ENCODE results near the gene PRPF8. TPM values are rescaled to one million over a fixed set of nuclear protein-coding genes. Genes with fewer than 3 reads are reported as not detected.
"Not testable (repeated sequence)": the region's sequence is repeated elsewhere in the genome, so short reads cannot be mapped to it uniquely, and the experiment has no call there.

PRPF8 gene
- total RNA-seq, 1 experiment from 2014 or later = 398 TPM

DNA sequence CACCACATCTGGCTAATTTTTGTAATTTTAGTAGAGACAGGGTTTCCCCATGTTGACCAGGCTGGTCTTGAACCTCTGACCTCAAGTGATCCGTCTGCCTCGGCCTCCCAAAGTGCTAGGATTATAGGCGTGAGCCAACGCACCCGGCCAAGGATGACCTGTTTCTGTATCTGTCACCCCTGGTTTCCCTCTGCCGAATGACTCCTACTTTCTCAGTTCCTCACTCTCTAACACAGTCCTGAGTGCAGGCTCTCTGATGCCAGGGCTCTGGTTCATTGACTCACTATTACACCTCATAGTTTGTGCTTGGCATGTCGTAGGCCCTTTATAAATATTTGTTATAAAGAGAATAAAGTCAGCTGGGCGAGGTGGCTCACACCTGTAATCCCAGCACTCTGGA, 10.7 kb upstream of the PRPF8 start:
- no peaks in the 10 kb centered on the region for H3K4me1 Mint-ChIP-seq (ENCODE audit: low read depth, unreplicated experiment)
- intact Hi-C loops (cut with micrococcal nuclease; ENCODE audit: unreplicated experiment) = no loop called here
- H3K9me3 ChIP-seq = no peaks in the 10 kb centered on the region
- no peak overlapping the region for H3K27ac Mint-ChIP-seq (ENCODE audit: unreplicated experiment)
- DNase-seq = no peak
- no TSS peak for BruUV-seq (replicated peaks)
- no peaks in the 10 kb centered on the region for H3K27me3 Mint-ChIP-seq (ENCODE audit: insufficient read depth, unreplicated experiment)
- no peak for TF ChIP-seq CTCF (IDR thresholded peaks at IDR 0.05; ENCODE audit: insufficient read depth in 1 of 2, low read depth in 1 of 2, low read length in 1 of 2, severe bottlenecking in 1 of 2, unreplicated experiment in 1 of 2)
- ChIA-PET CTCF (no interaction called here), POLR2A (no interaction called here)
- no peaks in the 10 kb centered on the region for H3K27me3 ChIP-seq (replicated peaks; ENCODE audit: control insufficient read depth, insufficient read depth, low read length)
- no peaks in the 10 kb centered on the region for H3K36me3 Mint-ChIP-seq (ENCODE audit: insufficient read depth, unreplicated experiment)
- no peaks in the 10 kb centered on the region for H3K36me3 ChIP-seq (ENCODE audit: control insufficient read depth, insufficient read depth, low read length)
- peaks cover 5% of the 10 kb centered on the region; the same call in 1 of the 2 replicates for H3K4me1 ChIP-seq
- no peak overlapping the region for H3K4me3 Mint-ChIP-seq (ENCODE audit: unreplicated experiment)
- peaks cover 7% of the 10 kb centered on the region for H3K9me3 Mint-ChIP-seq (ENCODE audit: unreplicated experiment)
- H3K4me3 ChIP-seq (ENCODE audit: low read depth, low read length) = no peak overlapping the region

DNA sequence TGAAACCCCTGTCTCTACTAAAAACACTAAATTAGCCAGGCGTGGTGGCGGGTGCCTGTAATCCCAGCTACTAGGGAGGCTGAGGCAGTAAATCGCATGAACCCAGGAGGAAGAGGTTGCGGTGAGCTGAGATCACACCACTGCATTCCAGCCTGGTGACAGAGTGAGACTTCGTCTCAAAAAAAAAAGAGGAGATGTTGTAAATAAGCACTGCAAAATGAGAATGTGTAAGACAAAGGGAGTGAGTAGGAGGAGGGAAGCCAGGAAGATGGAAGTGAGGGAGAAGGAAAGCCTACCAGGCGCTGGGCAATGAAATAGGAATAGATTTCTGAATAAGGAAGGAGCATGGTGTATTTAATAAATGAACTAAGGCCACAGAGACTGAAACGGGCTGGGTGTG, 8.7 kb upstream of the PRPF8 start:
- Mint-ChIP-seq H3K4me1 (ENCODE audit: low read depth, unreplicated experiment) (no peaks in the 10 kb centered on the region), H3K4me3 (ENCODE audit: unreplicated experiment) (no peak overlapping the region), H3K27ac (ENCODE audit: unreplicated experiment) (no peak overlapping the region), H3K27me3 (ENCODE audit: insufficient read depth, unreplicated experiment) (no peaks in the 10 kb centered on the region), H3K36me3 (ENCODE audit: insufficient read depth, unreplicated experiment) (no peaks in the 10 kb centered on the region), H3K9me3 (ENCODE audit: unreplicated experiment) (peaks cover 8% of the 10 kb centered on the region)
- ChIA-PET POLR2A (no interaction called here), CTCF (no interaction called here)
- intact Hi-C loops (cut with micrococcal nuclease; ENCODE audit: unreplicated experiment) = no loop called here
- DNase-seq = no peak
- TF ChIP-seq CTCF (IDR thresholded peaks at IDR 0.05; ENCODE audit: insufficient read depth in 1 of 2, low read depth in 1 of 2, low read length in 1 of 2, severe bottlenecking in 1 of 2, unreplicated experiment in 1 of 2) = no peak
- H3K27me3 ChIP-seq (replicated peaks; ENCODE audit: control insufficient read depth, insufficient read depth, low read length) = no peaks in the 10 kb centered on the region
- no TSS peak for BruUV-seq (replicated peaks)
- H3K9me3 ChIP-seq = no peaks in the 10 kb centered on the region
- H3K4me1 ChIP-seq = peaks cover 5% of the 10 kb centered on the region; the same call in 1 of the 2 replicates
- no peak overlapping the region for H3K4me3 ChIP-seq (ENCODE audit: low read depth, low read length)
- H3K36me3 ChIP-seq (ENCODE audit: control insufficient read depth, insufficient read depth, low read length) = no peaks in the 10 kb centered on the region

DNA sequence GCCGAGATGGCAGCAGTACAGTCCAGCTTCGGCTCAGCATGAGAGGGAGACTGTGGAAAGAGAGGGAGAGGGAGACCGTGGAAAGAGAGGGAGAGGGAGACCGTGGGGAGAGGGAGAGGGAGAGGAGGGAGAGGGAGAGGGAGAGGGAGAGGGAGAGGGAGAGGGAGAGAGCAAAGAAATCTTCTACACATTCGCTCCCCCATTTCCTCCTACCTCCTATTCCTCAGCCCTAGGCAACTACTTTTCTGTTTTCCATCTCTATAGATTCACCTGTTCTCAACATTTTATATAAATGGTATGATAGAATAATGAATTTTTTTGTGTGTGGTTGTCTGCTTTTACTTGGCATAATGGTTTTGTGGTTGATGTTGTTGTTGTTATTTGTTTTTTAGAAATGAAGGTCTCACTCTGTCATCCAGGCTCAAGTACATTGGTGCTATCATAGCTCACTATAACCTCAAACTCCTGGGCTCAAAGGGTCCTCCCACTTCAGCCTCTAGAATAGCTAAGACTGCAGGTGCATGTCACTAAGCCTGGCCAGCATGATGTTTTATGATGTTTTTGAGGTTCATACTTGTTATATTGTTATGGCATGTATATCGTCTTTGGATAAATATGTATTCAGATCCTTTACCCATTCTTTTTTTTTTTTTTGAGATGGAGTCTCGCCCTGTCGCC, 6.0 kb upstream of the PRPF8 start:
- Mint-ChIP-seq H3K9me3 (ENCODE audit: unreplicated experiment) (peaks cover 8% of the 10 kb centered on the region), H3K27me3 (ENCODE audit: insufficient read depth, unreplicated experiment) (no peaks in the 10 kb centered on the region), H3K27ac (ENCODE audit: unreplicated experiment) (no peak overlapping the region), H3K4me1 (ENCODE audit: low read depth, unreplicated experiment) (no peaks in the 10 kb centered on the region), H3K36me3 (ENCODE audit: insufficient read depth, unreplicated experiment) (no peaks in the 10 kb centered on the region), H3K4me3 (ENCODE audit: unreplicated experiment) (no peak overlapping the region)
- H3K4me1 ChIP-seq = no peaks in the 10 kb centered on the region
- H3K4me3 ChIP-seq (ENCODE audit: low read depth, low read length) = no peak overlapping the region
- no TSS peak for BruUV-seq (replicated peaks)
- ChIA-PET POLR2A (interaction anchor here (0.7 kb wide), 1 partner anchor 26 kb away, joined by 7 read pairs; no protein-coding TSS in a partner anchor), CTCF (no interaction called here)
- no peaks in the 10 kb centered on the region for H3K36me3 ChIP-seq (ENCODE audit: control insufficient read depth, insufficient read depth, low read length)
- H3K9me3 ChIP-seq = no peaks in the 10 kb centered on the region
- H3K27me3 ChIP-seq (replicated peaks; ENCODE audit: control insufficient read depth, insufficient read depth, low read length) = no peaks in the 10 kb centered on the region
- DNase-seq = no peak
- TF ChIP-seq CTCF (IDR thresholded peaks at IDR 0.05; ENCODE audit: insufficient read depth in 1 of 2, low read depth in 1 of 2, low read length in 1 of 2, severe bottlenecking in 1 of 2, unreplicated experiment in 1 of 2) = no peak
- intact Hi-C loops (cut with micrococcal nuclease; ENCODE audit: unreplicated experiment) = no loop called here

DNA sequence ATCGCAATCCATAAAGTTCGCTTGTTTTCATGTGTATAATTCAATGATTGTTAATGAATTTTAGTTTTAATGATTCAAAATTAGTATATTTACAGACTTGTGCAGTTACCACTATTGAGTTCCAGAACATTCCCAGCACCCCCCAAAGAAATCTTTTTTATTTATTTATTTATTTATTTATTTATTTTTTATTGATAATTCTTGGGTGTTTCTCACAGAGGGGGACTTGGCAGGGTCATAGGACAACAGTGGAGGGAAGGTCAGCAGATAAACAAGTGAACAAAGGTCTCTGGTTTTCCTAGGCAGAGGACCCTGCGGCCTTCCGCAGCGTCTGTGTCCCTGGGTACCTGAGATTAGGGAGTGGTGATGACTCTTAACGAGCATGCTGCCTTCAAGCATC, 3.7 kb upstream of the PRPF8 start:
- POLR2A ChIA-PET; H3K9me3 Mint-ChIP-seq (ENCODE audit: unreplicated experiment); H3K4me1 ChIP-seq; BruUV-seq (replicated peaks); DNase-seq; H3K4me3 ChIP-seq (ENCODE audit: low read depth, low read length); H3K27me3 Mint-ChIP-seq (ENCODE audit: insufficient read depth, unreplicated experiment); H3K27me3 ChIP-seq (replicated peaks; ENCODE audit: control insufficient read depth, insufficient read depth, low read length); H3K36me3 ChIP-seq (ENCODE audit: control insufficient read depth, insufficient read depth, low read length); H3K9me3 ChIP-seq; H3K4me3 Mint-ChIP-seq (ENCODE audit: unreplicated experiment); H3K27ac Mint-ChIP-seq (ENCODE audit: unreplicated experiment); intact Hi-C loops (cut with micrococcal nuclease; ENCODE audit: unreplicated experiment); CTCF ChIA-PET: not testable (repeated sequence)
- Mint-ChIP-seq H3K4me1 (ENCODE audit: low read depth, unreplicated experiment) (peaks cover 13% of the 10 kb centered on the region), H3K36me3 (ENCODE audit: insufficient read depth, unreplicated experiment) (peaks cover 19% of the 10 kb centered on the region)
